Measurements from ENCODE around the gene AMY2A. TPM values are rescaled to one million over a fixed set of nuclear protein-coding genes. Genes with fewer than 3 reads are reported as not detected.
"Not testable (repeated sequence)": the region's sequence is repeated elsewhere in the genome, so short reads cannot be mapped to it uniquely, and the experiment has no call there.

The AMY2A gene
- total and polyA plus RNA-seq, 2 donors (not counting 1 experiment from before 2014, with no cell fraction given): not detected

DNA sequence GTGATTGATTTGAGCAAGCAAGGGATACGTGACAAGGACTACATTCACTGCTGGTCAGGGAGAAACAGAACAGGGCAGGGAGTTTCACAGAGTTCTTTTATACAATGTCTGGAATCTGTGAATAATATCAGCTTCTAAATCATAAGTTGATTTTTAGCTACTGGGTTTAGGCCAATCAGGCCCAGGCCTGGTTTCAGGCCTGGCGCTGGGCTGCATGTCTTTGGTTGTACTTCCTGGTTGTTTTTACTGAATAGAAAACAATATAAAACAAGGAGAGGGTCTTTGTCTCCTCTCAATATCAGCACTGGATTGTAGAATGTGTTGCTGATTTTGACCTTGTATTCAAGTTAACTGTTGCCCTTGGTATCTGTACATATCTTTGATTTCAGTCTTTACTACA, 865 bp upstream of the AMY2A start:
- Histone ChIP-seq H3K27me3 (ENCODE audit: control insufficient read depth, insufficient read depth, low read length) (no peaks in the 10 kb centered on the region), H4K20me1 (ENCODE audit: control insufficient read depth, extremely low read depth, insufficient read depth, low read length) (no peaks in the 10 kb centered on the region), H2AFZ (ENCODE audit: low read length) (no peak overlapping the region), H3K9ac (ENCODE audit: insufficient read depth, low read length) (no peak overlapping the region), H3K9me3 (ENCODE audit: control insufficient read depth, insufficient read depth, low read depth, low read length) (no peaks in the 10 kb centered on the region), H3K79me2 (ENCODE audit: control insufficient read depth, insufficient read depth, low read length) (no peaks in the 10 kb centered on the region), H3K4me3 (replicated peaks in 1 of 4; ENCODE audit: control extremely low read depth in 1 of 4, insufficient read depth in 1 of 4, low read depth in 3 of 4, low read length in 4 of 4) (no peak overlapping the region), H3K4me2 (ENCODE audit: extremely low read depth, insufficient read depth, low read length) (no peak overlapping the region), H3K36me3 (ENCODE audit: control insufficient read depth, insufficient read depth, low read length) (no peaks in the 10 kb centered on the region), H3K4me1 (ENCODE audit: control insufficient read depth, extremely low read depth, insufficient read depth, low read length) (no peaks in the 10 kb centered on the region), H3K27ac (ENCODE audit: insufficient read depth, low read length) (no peak overlapping the region)
- TF ChIP-seq EZH2 (IDR thresholded peaks at IDR 0.05; ENCODE audit: low read length, missing control alignments): no peak
- TF ChIP-seq, protein P1, sequence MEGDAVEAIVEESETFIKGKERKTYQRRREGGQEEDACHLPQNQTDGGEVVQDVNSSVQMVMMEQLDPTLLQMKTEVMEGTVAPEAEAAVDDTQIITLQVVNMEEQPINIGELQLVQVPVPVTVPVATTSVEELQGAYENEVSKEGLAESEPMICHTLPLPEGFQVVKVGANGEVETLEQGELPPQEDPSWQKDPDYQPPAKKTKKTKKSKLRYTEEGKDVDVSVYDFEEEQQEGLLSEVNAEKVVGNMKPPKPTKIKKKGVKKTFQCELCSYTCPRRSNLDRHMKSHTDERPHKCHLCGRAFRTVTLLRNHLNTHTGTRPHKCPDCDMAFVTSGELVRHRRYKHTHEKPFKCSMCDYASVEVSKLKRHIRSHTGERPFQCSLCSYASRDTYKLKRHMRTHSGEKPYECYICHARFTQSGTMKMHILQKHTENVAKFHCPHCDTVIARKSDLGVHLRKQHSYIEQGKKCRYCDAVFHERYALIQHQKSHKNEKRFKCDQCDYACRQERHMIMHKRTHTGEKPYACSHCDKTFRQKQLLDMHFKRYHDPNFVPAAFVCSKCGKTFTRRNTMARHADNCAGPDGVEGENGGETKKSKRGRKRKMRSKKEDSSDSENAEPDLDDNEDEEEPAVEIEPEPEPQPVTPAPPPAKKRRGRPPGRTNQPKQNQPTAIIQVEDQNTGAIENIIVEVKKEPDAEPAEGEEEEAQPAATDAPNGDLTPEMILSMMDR (conservative IDR thresholded peaks at IDR 0.05 in 1 of 2, IDR thresholded peaks at IDR 0.05 in 1 of 2; ENCODE audit: low read depth in 1 of 2, low read length in 2 of 2): no peak
- no peak for DNase-seq (ENCODE audit: low read depth in 2 of 2)

DNA sequence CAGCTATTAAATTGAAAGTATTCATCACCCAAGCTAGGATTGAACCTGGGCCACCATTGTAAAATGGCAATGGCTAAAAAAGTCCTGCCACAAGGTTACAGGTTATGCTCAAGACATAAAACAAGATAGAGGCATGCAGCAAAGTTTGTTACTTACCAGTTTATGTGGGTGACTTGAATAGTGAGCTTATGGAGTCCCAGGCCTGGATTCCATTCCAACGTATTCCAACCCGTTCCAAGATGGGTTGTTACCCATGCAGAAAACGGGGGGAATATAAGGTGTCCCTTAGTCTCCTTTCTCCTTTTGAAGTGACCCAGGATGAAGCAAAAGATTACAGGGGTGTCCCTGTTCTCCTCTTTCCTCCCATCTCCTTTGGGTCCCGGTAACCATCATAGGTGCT, 10.2 kb downstream of the AMY2A start:
- not testable (repeated sequence) for H3K4me2 ChIP-seq (ENCODE audit: extremely low read depth, insufficient read depth, low read length); H3K79me2 ChIP-seq (ENCODE audit: control insufficient read depth, insufficient read depth, low read length); H3K36me3 ChIP-seq (ENCODE audit: control insufficient read depth, insufficient read depth, low read length); H4K20me1 ChIP-seq (ENCODE audit: control insufficient read depth, extremely low read depth, insufficient read depth, low read length); H2AFZ ChIP-seq (ENCODE audit: low read length); DNase-seq (ENCODE audit: low read depth in 2 of 2); H3K27me3 ChIP-seq (ENCODE audit: control insufficient read depth, insufficient read depth, low read length); H3K4me1 ChIP-seq (ENCODE audit: control insufficient read depth, extremely low read depth, insufficient read depth, low read length); H3K9ac ChIP-seq (ENCODE audit: insufficient read depth, low read length); H3K4me3 ChIP-seq (replicated peaks in 1 of 4; ENCODE audit: control extremely low read depth in 1 of 4, insufficient read depth in 1 of 4, low read depth in 3 of 4, low read length in 4 of 4); H3K9me3 ChIP-seq (ENCODE audit: control insufficient read depth, insufficient read depth, low read depth, low read length); H3K27ac ChIP-seq (ENCODE audit: insufficient read depth, low read length)

DNA sequence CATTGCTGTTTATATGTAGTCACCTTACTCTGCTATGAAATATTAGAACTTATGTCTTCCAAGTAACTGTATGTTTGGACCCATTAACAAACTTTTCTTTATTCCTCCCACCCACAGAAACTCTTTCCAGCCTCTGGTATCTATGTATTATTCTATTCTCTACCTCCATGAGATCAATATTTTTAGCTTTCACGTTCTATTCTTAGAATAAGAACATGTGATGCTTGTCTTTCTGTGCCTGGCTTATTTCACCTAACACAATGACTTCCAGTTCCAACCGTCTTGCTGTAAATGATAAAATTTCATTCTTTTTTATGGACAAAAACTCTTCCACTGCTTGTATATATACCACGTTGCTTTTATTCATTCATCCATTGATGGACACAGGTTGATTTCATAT, 24.0 kb downstream of the AMY2A start:
- not testable (repeated sequence) for H3K9ac ChIP-seq (ENCODE audit: insufficient read depth, low read length); DNase-seq (ENCODE audit: low read depth in 2 of 2); H3K79me2 ChIP-seq (ENCODE audit: control insufficient read depth, insufficient read depth, low read length); H3K4me2 ChIP-seq (ENCODE audit: extremely low read depth, insufficient read depth, low read length); H3K4me3 ChIP-seq (replicated peaks in 1 of 4; ENCODE audit: control extremely low read depth in 1 of 4, insufficient read depth in 1 of 4, low read depth in 3 of 4, low read length in 4 of 4); H3K4me1 ChIP-seq (ENCODE audit: control insufficient read depth, extremely low read depth, insufficient read depth, low read length); H3K27ac ChIP-seq (ENCODE audit: insufficient read depth, low read length); H3K9me3 ChIP-seq (ENCODE audit: control insufficient read depth, insufficient read depth, low read depth, low read length); H3K36me3 ChIP-seq (ENCODE audit: control insufficient read depth, insufficient read depth, low read length); H3K27me3 ChIP-seq (ENCODE audit: control insufficient read depth, insufficient read depth, low read length); H2AFZ ChIP-seq (ENCODE audit: low read length); H4K20me1 ChIP-seq (ENCODE audit: control insufficient read depth, extremely low read depth, insufficient read depth, low read length)

DNA sequence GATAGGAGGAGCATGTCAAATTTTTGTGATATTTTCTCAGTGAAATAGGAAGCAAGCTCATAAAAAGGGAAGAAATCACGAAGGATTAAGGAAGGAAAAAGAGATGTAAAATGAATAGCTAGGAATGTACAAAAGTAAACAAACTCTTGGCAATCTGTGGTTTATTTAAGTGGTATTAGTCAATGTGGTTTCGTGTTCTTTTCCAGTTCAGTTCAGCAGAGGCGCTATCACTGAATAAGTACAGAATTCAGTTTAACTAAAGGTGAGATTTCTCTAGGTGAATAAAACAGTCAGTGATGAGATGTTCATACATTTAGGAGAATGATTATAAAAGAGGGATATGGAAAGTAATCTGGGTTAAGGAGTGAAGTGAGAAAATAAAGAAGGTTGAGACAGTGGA, 26.7 kb downstream of the AMY2A start:
- not testable (repeated sequence) for H4K20me1 ChIP-seq (ENCODE audit: control insufficient read depth, extremely low read depth, insufficient read depth, low read length); H3K9me3 ChIP-seq (ENCODE audit: control insufficient read depth, insufficient read depth, low read depth, low read length); H3K27me3 ChIP-seq (ENCODE audit: control insufficient read depth, insufficient read depth, low read length); H3K27ac ChIP-seq (ENCODE audit: insufficient read depth, low read length); H3K79me2 ChIP-seq (ENCODE audit: control insufficient read depth, insufficient read depth, low read length); H3K4me2 ChIP-seq (ENCODE audit: extremely low read depth, insufficient read depth, low read length); H3K4me3 ChIP-seq (replicated peaks in 1 of 4; ENCODE audit: control extremely low read depth in 1 of 4, insufficient read depth in 1 of 4, low read depth in 3 of 4, low read length in 4 of 4); H3K4me1 ChIP-seq (ENCODE audit: control insufficient read depth, extremely low read depth, insufficient read depth, low read length); H3K9ac ChIP-seq (ENCODE audit: insufficient read depth, low read length); H3K36me3 ChIP-seq (ENCODE audit: control insufficient read depth, insufficient read depth, low read length); H2AFZ ChIP-seq (ENCODE audit: low read length); DNase-seq (ENCODE audit: low read depth in 2 of 2)

DNA sequence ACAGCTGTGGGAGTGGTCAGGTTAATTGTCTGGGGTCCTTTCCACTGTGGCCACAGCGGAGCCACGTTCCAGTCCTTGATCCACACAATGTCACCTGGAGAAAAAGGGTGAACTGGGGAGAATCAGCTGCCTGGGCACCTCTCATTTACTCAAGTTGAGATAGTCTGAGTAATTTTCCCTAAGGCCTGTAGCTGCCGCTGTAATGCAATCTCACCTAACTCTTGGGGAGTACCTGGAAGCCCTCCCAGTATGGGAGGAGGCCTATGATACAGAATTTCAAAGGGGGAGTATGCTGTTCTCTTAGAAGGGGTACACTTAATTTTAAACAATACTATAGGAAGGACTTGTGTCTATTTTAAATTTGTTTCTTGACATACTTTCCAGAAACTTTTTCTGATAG, 33.1 kb downstream of the AMY2A start:
- not testable (repeated sequence) for H3K4me1 ChIP-seq (ENCODE audit: control insufficient read depth, extremely low read depth, insufficient read depth, low read length); H3K9me3 ChIP-seq (ENCODE audit: control insufficient read depth, insufficient read depth, low read depth, low read length); H3K36me3 ChIP-seq (ENCODE audit: control insufficient read depth, insufficient read depth, low read length); H3K4me3 ChIP-seq (replicated peaks in 1 of 4; ENCODE audit: control extremely low read depth in 1 of 4, insufficient read depth in 1 of 4, low read depth in 3 of 4, low read length in 4 of 4); H3K27ac ChIP-seq (ENCODE audit: insufficient read depth, low read length); H3K27me3 ChIP-seq (ENCODE audit: control insufficient read depth, insufficient read depth, low read length); DNase-seq (ENCODE audit: low read depth in 2 of 2); H4K20me1 ChIP-seq (ENCODE audit: control insufficient read depth, extremely low read depth, insufficient read depth, low read length); H3K9ac ChIP-seq (ENCODE audit: insufficient read depth, low read length); H2AFZ ChIP-seq (ENCODE audit: low read length); H3K4me2 ChIP-seq (ENCODE audit: extremely low read depth, insufficient read depth, low read length); H3K79me2 ChIP-seq (ENCODE audit: control insufficient read depth, insufficient read depth, low read length)

DNA sequence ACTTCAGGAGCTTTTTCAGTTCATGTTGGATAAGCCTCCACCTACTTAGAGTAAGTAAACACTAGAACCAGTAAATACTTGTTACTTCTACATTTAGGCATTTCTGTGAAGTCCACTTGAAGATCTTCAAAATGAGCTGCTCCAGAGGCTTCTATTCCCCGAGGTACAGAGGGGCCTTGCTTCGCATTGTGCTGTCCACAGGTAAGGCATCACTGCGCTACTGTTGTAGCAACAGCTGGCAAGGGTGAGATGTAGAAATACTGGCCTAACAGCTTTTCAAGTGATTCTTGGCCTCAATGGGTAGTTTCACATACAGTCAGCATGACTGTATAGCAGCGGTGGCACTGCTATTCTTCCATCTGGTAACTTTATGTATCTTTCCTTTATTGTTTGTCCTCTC, 33.7 kb downstream of the AMY2A start:
- H3K27ac ChIP-seq (ENCODE audit: insufficient read depth, low read length); H3K9me3 ChIP-seq (ENCODE audit: control insufficient read depth, insufficient read depth, low read depth, low read length); H3K4me2 ChIP-seq (ENCODE audit: extremely low read depth, insufficient read depth, low read length); DNase-seq (ENCODE audit: low read depth in 2 of 2); H3K9ac ChIP-seq (ENCODE audit: insufficient read depth, low read length); H4K20me1 ChIP-seq (ENCODE audit: control insufficient read depth, extremely low read depth, insufficient read depth, low read length); H3K79me2 ChIP-seq (ENCODE audit: control insufficient read depth, insufficient read depth, low read length); H3K4me1 ChIP-seq (ENCODE audit: control insufficient read depth, extremely low read depth, insufficient read depth, low read length); H3K27me3 ChIP-seq (ENCODE audit: control insufficient read depth, insufficient read depth, low read length); H2AFZ ChIP-seq (ENCODE audit: low read length); H3K4me3 ChIP-seq (replicated peaks in 1 of 4; ENCODE audit: control extremely low read depth in 1 of 4, insufficient read depth in 1 of 4, low read depth in 3 of 4, low read length in 4 of 4); H3K36me3 ChIP-seq (ENCODE audit: control insufficient read depth, insufficient read depth, low read length): not testable (repeated sequence)

Measured in fibroblast of lung (primary cell).